Activated T-cell treated with anti-CD3 and anti-CD28 coated beads for 24 hours (primary cell): ENCODE measurements around the gene TPGS1.

ENCODE experiments used
- DNase-seq: peaks from one replicate; pipeline ENCODE4 v3.0.0-alpha.2; 2020; ENCODE audit warnings: low read depth

Gene TPGS1

DNA sequence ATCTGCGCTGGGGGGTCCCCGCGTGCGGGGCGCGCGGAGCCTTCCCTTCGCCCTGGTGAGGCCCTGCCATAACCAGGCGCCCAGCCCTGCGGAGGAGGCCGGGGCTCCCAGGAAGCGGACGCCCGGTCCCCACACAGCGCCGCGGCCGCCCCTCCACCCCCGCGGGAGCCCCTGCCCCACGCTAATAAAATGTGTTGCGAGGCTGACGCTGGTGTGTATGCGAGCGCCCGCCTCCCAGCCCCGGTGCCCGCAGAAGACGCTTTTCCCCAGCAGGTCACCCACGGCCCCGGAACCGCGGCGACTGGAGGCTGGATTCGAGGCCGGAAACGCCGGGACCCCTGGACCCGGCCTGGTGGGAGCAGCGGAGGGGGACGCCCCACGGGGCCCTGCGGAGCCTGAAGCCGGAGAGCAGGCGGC lies 12.2 kb downstream of the TPGS1 start:
- no peak for DNase-seq

DNA sequence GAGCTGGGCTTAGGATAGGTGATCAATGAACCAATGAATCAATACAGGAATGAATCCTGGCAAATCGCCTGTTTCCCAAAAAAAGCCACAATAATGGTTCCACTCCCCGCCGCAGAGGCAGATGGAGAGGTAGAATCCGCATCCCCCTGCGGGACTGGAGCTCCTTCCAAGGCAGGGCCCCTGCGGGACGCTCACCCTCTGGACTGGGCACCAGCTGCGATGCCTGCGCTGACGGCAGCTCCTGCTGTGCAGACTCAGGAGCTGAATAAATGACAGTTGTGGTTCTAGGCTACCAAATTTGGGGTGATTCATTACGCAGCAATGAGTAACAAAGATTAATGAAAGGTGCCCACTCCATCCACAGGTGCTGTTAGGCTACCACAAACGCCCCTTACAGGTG lies 15.4 kb downstream of the TPGS1 start:
- DNase-seq: no peak

DNA sequence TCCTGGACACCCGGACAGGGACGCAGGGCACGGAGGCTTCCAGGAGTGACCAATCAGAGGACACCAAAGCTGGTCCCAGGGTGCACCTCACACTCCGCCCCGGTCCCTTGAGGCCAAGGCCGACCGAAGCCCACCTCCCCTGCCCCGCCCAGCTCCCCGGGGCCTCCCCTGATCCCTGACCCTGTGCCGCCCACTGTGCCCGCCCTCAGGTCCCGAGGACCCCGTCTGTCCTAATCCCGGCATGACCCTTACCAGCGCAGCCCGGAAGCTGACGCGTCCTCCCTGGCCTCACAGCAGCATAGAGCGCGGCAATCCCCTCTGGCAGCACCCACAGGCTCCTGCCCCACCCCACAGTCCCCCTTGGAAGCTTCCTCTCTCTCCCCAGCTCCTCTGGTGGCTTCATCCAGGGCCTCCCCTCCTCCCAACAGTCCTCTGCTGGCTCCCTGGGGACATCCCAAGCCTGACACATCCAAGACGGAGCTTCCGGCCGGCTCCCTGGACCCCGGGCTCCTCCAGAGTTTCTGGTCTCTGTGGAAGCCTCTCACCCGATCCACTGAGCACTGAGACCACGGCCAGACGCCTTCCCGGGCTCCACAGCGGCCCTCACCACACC lies 16.9 kb downstream of the TPGS1 start:
- no peak for DNase-seq

DNA sequence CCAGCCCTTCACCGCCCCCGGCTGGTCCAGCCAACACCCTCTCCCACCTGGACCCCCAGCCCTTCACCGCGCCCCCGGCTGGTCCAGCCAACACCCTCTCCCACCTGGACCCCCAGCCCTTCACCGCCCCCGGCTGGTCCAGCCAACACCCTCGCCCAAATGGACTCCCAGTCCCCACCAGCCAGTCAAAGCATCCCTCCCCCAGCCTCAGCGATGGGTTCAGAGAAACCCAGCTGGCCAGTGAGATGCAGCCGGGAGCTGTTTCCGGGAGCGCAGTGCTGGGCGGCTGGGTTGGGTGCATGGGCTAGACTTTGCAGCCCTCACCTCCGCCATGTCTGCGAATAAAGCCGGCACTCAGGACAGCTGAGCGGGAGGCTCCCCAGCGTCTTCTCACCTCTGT lies 17.7 kb downstream of the TPGS1 start:
- no peak for DNase-seq

DNA sequence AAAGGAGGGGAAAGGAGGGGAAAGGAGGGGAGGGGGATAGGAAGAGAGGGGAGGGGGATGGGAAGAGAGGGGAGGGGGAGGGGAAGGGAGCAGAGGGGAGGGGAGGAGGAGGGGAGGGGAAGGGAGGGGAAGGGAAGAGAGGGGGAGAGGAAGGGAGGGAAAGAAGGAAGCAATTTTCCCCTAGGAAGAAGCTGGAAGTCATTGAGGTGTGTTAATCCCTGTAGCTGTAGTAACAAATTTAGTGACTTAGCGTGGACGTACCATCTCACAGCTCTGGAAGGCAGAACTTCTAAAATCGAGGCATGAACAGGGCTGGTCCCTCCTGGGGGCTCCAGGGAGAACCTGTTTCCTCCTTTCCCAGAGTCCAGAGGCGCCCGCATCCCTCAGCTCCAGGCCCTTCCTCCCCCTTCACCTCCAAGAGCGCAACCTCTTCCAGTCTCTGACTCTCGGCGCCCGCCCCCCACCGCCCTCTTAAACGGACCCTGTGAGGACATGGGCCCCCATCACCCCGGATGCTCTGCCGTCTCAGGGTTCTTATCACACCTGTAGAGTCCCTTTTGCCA lies 18.6 kb downstream of the TPGS1 start:
- no peak for DNase-seq

DNA sequence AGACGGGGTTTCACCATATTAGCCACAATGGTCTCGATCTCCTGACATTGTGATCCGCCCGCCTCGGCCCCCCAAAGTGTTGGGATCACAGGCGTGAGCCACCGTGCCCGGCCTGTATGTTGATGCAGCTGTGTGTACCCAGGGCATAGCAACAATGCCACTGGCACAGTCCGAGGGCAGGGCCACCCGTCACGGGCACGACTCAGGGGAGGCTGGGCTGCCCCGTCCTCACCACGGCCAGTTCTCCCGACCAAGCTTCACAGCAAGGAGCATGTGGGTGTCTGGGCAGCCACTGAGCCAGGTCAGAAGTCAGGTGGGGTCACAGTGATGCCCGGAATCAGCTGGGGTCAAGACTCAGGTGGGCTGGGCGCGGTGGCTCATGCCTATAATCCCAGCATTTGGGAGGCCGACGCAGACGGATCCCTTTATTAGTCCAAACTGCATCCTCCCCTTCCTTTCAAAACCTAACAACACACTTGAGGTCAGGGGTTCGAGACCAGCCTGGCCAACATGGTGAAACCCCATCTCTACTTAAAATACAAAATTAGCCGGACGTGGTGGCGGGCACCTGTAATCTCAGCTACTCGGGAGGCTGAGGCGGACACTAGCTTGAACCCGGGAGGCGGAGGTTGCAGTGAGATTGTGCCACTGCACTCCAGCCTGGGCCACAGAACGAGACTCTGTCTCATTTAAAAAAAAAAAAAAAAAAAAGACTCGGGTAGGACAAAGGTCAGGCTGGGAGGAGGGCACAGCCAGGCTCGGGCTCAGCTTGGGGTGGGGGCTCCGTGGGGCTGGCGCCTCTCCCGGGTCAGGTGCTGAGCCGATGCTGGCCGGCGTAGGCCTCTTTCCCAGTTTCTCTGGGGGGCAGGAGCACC lies 23.1 kb downstream of the TPGS1 start:
- no peak for DNase-seq

DNA sequence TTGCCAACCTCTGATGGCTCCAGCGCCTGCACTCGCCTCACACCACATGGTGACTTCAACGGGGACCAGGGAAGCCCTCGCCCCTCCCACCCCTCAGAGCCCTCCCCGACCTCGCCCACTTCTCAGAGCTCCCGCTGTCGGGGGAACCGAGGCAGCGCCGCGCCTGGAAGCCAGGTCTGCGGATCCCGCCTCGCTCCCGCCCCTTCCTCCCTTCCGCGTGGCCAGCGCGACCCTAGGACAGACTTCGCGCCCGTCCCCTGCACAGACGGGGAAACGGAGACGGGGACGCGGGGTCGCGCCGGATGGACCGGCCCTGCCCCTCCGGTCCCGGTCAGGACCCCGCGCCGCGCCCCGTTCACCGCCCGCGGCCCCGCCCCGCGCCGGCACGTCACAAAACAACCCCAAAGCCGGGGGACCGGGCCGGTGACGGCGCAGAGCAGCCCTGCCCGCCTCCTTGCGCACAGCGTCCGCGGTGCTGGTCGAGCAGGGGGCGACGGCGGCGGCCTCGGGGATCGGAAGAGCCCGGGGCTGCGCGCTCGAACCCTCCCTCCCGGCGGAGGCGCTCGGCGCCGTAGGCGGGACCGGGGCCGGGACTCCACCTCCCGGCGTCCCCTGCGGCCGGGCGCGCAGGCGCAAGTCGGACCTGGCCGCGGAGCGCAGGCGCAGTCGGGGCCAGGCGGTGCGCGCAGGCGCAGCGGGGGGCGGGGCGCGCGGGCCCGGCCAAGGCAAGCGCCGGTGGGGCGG lies 23.9 kb downstream of the TPGS1 start:
- DNase-seq: peak; percentile 88

DNA sequence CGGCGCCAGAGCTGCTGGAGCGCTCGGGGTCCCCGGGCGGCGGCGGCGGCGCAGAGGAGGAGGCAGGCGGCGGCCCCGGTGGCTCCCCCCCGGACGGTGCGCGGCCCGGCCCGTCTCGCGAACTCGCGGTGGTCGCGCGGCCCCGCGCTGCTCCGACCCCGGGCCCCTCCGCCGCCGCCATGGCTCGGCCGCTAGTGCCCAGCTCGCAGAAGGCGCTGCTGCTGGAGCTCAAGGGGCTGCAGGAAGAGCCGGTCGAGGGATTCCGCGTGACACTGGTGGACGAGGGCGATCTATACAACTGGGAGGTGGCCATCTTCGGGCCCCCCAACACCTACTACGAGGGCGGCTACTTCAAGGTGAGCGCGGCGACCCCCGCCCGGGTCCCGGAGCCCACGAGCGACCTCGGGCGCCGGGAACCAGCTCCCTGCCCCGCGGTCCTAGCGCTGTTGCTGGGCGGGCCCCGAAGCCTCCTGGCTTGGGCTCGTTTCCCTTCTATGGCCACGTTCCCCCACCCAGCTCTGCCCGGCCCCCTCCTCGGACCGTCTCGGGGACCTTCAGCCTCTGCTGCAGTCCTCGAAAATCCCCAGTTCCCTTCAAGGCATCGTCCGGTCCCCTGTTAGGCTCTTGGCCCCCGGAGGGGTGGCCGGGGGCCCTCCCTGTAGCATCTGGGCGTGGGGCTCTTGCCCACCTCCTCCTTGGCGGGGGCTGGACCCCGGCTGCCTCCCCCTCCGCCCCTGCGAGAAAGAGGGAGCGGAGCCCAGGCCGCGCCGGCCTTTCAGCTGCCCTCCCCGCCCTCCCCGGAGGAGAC lies 24.7 kb downstream of the TPGS1 start, which contains the start of gene CDC34:
Gene CDC34, plus strand, starts transcription at position 8 of the 808 bp plus-strand sequence. Its CDS starts 172 bp downstream, at position 180.
- DNase-seq: no peak

GRCh38 chr19:532561-533363 lies 25.5 kb downstream of the TPGS1 start:
- no peak for DNase-seq

GRCh38 chr19:533364-534058 lies 26.2 kb downstream of the TPGS1 start:
- no peak for DNase-seq

GRCh38 chr19:534088-534487 lies 26.8 kb downstream of the TPGS1 start:
- DNase-seq: no peak

DNA sequence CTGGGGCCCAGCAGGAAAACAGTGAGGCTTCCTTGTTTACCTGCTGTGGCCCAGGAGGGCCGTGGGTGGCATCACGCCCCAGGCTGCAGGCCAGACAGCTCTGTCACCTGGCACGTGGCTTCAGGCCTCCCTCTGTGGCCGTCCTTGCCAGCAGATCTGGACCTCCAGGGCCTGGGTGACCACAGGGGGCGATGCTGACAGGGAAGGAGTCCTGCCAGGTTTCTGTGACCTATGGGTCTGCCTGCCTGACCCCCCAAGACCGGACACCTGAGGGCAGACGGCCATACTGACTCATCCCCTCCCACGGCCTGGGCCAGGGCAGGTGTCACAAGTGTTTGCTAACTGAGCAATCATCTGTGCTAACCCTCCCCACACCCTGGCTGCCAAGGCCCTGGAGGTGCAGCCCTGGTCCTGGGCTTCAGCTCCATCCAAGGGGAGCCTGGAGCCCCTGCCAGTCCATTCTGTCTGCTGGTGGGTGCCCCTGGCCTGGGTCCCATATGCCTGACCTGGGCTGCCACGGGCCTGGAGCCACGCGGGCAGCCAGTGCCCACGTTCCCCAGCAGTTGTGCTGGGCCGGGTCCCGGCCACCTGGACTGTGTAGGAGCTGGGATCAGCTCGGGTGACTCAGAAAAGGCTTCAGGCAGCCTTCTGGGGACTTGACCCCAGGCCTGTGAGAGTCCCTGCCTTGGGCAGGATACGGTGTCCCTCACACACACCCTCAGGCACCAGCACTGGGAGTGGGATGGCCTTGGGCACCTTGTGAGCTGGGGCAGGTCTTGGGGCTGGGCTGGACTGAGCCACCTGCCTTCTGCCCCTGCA lies 27.9 kb downstream of the TPGS1 start:
- no peak for DNase-seq

GRCh38 chr19:536031-536880 lies 29.0 kb downstream of the TPGS1 start:
- no peak for DNase-seq

DNA sequence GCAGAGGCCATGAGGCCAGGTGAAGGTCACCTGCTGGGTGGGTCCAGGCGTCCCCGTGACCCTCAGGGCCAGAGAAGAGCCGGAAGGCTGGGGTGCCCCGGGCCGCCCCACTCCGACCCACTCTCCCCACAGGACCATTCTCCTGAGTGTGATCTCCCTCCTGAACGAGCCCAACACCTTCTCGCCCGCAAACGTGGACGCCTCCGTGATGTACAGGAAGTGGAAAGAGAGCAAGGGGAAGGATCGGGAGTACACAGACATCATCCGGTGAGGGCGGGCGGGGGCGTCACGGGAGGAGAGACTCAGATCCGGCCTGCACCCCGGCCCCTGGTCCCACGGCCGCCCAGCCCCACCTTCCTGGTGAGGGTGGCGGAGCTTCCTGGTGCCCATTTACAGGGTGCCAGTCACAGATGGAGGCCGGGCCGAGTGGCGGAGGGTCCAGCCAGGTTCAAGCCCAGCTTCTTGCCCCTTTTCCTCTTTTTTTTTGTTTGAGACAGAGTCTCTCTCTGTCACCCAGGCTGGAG lies 29.6 kb downstream of the TPGS1 start:
- no peak for DNase-seq

DNA sequence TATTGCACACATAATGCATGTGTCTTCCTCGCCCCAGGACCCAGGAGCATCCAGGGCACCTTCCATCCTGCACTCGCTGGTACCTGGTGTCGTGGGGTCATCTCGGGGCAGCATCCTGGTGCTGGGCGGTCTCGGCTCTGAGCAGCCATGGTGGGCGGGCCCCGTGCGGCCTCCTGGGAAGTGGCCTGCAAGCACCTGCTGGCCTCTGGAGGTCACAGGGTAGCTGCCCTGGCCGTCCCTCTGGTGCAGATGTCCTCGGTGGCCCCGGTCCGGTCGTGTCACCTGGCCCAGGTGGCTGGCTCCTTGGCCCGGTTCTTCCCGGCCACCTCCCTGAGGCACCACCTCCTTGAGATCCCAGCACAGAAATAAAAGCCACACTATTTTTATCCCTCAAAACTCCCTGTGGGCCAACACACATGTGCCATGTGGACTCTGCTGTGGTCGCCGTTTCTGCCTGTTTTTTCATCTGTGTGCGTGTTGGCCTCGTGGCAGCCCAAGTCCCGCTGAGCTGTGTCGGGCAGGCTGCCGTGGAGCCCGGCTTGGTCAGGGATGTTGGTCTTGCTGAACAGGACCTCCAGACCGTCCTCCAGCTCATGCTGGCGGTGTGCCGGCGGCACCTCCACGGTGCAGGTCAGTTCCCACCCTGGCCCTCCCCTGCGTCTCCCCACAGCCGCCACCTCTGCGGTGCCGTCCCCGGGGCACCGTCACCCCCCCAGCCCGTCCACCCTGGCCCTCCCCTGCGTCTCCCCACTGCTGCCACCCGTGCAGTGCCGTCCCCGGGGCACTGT lies 31.5 kb downstream of the TPGS1 start:
- DNase-seq: no peak

GRCh38 chr19:539429-540030 lies 32.2 kb downstream of the TPGS1 start:
- DNase-seq: no peak
